ENCODE measurements around the gene HDDC3.

Gene HDDC3, protein sequence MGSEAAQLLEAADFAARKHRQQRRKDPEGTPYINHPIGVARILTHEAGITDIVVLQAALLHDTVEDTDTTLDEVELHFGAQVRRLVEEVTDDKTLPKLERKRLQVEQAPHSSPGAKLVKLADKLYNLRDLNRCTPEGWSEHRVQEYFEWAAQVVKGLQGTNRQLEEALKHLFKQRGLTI

DNA sequence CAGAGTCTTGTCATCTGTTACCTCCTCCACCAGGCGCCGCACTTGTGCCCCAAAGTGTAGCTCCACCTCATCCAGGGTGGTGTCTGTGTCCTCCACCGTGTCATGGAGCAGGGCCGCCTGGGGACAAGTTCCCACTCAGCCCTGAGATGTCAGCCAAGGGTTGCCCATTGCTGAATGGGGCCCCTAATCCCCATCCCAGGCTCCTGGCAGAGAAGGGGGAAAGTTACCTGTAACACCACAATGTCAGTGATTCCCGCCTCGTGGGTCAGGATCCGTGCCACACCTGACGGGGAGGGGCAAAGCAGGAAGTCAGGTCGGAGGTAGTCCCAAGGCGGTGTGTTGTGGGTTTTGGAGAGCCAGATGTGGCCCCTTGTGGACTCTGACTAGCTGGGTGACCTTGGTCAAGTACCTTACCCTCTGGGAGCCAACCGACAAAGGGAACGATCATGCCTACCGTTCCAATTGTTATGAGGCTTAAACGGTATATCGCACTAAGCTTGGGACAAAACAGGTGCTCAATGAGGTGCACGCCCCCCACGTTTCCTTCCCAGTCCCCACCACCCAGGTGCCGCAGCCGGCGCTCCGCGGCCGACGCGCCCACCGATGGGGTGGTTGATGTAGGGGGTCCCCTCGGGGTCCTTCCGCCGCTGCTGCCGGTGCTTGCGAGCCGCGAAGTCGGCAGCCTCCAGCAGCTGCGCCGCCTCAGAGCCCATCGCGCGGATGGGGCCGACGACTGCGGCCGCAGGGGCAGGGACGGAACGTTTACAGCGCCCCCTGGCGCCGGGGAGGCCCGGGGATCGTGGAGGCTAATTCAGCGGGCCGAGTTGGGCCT lies at the start of gene HDDC3:
TSS of gene HDDC3 (minus strand) at position 722 of the 832 bp plus-strand sequence. CDS start at position 713, 9 bp downstream.
- no peak for FAIRE-seq

- FAIRE-seq, result no peak
Observed at GRCh38 chr15:90982135-90982534, 49.8 kb upstream of the HDDC3 start.

DNA sequence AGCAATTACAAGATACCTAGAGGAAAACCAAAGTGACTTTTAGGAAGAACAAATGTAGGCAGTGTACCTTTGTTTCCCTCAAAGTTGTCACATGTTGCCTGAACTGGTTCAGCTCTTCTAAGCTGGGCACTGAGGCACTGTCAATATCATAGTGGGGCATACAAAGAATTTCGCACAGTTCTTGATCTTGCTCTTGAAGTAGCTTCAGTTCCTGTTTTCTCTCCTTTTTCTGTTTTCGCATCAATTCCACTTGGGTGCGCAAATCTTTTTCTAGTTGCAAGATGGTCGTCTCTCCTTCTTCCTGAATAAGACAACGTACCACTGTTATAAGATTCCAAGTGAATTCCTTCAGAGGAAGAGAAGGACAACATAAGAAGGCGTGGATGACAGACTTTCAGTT lies 49.3 kb upstream of the HDDC3 start:
- no peak for FAIRE-seq

DNA sequence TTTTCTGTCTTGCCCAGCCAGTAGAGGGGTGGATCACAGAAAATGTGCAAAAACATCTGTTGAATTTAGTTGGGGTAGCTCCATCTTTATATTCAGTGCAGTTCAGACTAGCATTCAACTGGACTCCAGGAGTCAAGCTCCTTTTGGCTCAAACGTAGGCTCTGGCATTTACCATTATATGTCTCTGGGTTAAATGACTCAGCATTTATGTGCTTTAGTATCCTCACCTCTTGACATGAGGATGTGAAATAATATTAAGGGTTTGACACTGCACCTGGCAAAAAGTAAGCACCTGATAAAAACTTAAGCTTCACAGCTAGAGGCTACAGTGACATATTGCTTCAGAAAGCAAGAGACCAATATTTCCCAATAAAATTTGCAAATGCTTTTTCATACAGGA lies 47.2 kb upstream of the HDDC3 start:
- no peak for FAIRE-seq

DNA sequence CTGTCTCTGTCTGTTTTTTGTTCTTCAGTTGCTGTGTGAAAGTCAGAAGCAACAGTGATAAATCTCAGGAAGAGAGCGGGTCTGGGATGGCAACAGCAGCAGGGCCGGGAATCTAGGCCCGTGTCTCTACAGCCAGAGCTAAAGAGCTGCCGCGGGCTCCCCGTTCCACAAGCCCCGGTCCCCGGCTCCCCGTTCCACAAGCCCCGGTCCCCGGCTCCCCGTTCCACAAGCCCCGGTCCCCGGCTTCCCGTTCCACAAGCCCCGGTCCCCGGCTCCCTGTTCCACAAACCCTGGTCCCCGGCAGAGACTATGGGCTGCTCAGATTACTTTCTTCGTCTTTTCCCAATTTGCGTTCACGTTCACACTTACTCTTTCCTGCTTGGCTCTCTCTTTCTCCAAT lies 41.9 kb upstream of the HDDC3 start:
- FAIRE-seq, result no peak

GRCh38 chr15:90972133-90972532 lies 39.8 kb upstream of the HDDC3 start:
- FAIRE-seq, result no peak

GRCh38 chr15:90970274-90970673 lies 37.9 kb upstream of the HDDC3 start:
- FAIRE-seq, result no peak

DNA sequence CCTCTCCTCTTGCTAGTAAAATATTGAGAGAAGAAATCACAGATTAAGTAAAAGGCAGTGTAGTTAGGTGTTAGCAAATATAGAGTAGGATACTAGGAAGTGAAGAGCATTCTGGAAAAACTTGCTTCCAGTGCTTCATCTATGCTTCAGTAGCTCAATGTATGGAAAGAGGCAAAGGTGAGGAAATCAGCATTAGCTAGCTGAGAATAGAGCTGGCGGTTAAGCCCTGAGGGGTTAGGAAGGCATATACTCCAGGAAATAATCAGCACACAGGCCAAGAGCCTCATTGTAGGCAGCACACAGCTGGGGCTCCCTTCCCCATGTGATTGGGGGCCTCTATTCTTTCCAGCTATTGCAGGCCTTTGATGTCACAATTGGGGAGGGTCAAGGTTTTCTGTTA lies 36.1 kb upstream of the HDDC3 start:
- no peak for FAIRE-seq

GRCh38 chr15:90967206-90967605 lies 34.9 kb upstream of the HDDC3 start:
- no peak for FAIRE-seq

DNA sequence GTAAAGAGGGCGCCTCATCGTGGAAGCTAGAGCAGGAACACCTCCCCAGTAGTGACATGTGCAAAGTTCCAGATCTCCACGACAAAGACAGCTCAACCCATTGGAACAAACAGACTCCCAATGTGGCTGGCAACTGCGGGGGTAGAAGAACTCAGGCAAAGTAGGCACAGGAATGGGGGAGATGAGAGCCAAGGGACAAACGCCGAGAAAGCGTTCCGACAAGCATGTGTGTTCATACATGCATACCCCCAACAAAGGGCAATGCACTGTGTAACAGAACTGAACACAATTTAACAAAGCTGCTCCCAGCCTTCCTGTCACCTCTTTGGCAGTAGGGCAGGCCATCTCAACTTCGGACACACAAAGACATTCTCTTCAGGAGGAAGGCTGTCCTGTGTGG lies 33.9 kb upstream of the HDDC3 start:
- no peak for FAIRE-seq

GRCh38 chr15:90962021-90962420 lies 29.7 kb upstream of the HDDC3 start:
- FAIRE-seq, result no peak

DNA sequence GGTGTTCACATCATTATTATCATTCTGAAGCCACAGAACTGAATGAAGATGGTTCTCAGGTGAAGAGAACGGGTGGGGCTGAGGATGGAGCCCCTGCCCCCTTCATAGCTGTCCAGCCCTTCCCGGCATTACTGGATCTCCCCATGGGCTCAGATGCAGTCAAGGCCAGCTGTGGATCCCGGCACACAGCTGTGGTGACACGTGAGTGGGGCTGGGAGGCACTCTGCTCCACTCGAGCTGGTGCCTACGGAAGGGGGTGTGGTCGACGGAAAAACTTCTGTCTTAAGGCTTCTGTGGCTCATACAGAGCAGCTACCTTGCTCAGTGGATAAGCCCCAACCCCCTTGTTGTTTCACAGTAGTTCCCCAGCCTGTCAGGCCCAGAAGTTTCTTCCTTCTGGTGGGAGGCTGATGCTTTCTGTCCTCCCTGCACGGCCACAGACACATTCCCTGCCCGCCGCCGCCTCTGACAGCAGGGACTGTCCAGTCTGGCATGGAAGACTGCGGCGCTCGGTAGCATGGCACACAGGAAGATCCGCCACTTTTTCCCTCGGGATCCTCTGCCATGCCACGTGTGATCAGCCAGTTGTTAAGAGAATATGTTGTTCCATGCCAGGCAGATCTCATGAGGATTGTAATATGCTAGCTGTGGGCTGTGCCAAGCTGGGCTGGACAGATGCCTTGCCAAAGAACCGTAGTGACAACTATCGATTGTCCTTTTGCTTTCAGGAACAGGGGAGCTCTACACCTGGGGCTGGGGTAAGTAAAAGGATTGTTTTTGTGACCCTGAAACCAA lies 28.1 kb upstream of the HDDC3 start:
- FAIRE-seq, result no peak

GRCh38 chr15:90959894-90960293 lies 27.5 kb upstream of the HDDC3 start:
- FAIRE-seq, result no peak

GRCh38 chr15:90959028-90959595 lies 26.8 kb upstream of the HDDC3 start:
- FAIRE-seq, result no peak

DNA sequence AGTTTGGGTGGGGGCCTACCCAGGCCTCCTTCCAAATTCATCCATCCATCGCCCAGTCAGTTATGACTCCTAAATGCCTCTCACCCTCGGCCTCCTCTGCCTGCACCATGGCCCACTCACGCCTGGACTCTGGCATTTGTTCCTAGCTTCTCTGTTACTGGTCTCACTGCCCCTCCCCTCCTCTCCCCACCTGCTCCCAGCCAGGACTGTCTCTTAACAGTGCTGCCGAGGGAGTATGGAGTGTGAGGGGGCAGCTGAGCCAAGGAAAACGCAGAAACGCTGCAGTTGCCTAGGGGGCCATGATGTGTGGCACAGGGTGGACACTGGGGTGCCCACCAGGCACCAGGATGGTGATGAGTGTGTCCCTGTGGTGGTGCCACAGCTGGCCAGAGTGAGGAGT lies 25.4 kb upstream of the HDDC3 start:
- no peak for FAIRE-seq

DNA sequence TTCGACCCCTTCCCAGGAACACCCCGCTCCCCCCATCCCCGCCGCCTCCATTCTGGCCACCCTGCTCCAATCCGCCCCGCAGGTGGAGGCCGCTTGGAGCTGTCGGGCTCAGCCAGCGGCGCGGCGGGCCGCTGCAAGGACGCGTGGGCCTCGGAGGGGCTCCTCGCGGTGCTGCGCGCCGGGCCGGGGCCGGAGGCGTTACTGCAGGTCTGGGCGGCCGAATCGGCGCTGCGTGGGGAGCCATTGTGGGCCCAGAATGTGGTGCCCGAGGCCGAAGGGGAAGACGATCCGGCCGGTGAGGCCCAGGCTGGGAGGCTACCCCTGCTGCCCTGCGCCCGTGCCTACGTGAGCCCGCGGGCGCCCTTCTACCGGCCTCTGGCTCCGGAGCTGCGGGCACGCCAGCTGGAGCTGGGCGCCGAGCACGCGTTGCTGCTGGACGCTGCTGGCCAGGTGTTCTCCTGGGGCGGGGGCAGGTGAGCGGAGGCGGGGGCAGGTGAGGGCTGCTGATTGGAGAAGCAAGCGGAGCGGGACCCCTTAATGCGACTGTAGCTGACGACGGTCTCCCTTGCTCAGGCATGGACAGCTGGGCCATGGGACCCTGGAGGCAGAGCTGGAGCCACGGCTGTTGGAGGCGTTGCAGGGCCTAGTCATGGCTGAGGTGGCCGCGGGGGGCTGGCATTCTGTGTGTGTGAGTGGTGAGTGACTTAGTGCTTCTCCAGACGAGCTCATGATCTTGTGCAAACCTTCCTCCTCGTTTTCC lies 24.9 kb upstream of the HDDC3 start:
- FAIRE-seq, result no peak

- FAIRE-seq, result no peak
Observed at GRCh38 chr15:90956274-90957030, 24.1 kb upstream of the HDDC3 start.

GRCh38 chr15:90955624-90956273 lies 23.4 kb upstream of the HDDC3 start:
- FAIRE-seq, result no peak

GRCh38 chr15:90954712-90955623 lies 22.6 kb upstream of the HDDC3 start, which contains the start of gene RCCD1:
RCCD1 (plus strand) TSS chr15:90954884; CDS start chr15:90956735, 1,851 bp downstream.
- FAIRE-seq, result no peak
